C4-2B (cell line): Measurements from ENCODE around the gene CTU2.

Experiments
- H3K27ac ChIP-seq: fragments of 450-650 bp; 2 replicates; pipeline ENCODE4 v1.5.1; 2017
- CTCF ChIP-seq: fragments of 450-650 bp; conservative IDR thresholded peaks from 2 replicates; pipeline ENCODE4 v1.5.1; 2017; ENCODE audit warnings: mild to moderate bottlenecking
- ZFX ChIP-seq: fragments of 450-650 bp; IDR thresholded peaks from 2 replicates; pipeline ENCODE4 v1.6.1; 2017

Gene CTU2

GRCh38 chr16:88694221-88695087, 11.8 kb upstream of the CTU2 start:
- TF ChIP-seq ZFX: no peak
- TF ChIP-seq CTCF: no peak
- no peak overlapping the region for H3K27ac ChIP-seq

DNA sequence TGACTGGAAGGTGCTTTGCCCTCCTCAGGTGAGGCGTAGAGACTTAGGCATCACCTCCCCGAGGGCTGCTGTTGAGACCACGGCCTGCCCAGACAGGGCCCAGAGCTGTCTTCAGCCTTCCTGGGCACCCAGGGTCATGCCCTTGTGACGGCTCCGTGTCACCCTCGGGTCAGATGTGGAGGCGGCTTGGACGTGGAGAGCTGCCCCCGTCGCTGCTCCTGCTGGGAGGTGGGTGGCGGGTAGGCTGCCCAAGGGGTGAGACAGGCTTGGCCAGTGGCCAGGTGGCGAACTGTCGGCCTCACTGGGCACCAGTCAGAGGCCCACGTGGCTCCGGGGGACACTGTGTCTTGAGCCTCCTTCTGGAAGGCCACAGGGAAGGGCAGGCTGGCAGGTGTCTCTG, 11.1 kb upstream of the CTU2 start:
- TF ChIP-seq CTCF (no peak), ZFX (no peak)
- H3K27ac ChIP-seq: no peak overlapping the region

DNA sequence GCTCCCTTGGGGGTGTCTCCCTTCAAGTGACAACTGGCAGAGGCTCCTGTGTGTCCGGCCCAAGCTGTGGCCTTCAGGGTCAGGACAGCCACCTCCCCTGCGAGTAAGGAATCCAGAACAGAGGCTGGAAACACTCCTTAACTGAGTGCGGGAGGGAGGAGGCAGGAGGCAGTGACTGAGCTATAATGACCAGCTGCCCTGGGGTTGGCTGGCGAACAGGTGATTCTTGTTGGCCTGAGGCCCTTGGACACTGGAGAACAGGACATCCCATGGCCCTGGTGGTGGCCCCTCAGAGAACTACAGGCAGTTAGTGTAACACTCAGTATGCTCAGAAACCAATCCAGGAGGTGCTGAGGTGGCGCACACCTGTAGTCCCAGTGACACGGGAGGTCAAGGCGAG, 10.6 kb upstream of the CTU2 start:
- H3K27ac ChIP-seq: no peak overlapping the region
- TF ChIP-seq CTCF (no peak), ZFX (no peak)

DNA sequence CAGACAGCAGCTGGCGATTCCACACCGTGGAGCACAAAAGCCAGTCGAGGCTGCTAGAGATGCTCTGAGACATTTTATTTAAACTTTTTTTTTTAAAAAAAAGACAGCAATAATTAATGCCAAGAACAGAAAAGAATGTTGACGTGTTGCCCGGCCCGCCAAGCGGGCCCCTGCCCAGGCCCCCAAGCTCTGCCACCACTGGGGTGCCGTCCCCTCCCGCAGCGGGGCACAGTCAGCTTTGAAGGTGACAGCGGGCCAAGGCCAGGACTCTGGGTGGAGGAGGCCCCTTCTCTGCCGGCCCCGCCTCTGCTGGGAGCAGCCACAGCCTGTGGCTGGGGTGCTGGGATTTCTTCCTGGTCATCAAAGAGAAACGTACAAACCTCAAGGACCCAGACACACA, 9.9 kb upstream of the CTU2 start:
- TF ChIP-seq ZFX (no peak), CTCF (no peak)
- H3K27ac ChIP-seq: no peak overlapping the region

DNA sequence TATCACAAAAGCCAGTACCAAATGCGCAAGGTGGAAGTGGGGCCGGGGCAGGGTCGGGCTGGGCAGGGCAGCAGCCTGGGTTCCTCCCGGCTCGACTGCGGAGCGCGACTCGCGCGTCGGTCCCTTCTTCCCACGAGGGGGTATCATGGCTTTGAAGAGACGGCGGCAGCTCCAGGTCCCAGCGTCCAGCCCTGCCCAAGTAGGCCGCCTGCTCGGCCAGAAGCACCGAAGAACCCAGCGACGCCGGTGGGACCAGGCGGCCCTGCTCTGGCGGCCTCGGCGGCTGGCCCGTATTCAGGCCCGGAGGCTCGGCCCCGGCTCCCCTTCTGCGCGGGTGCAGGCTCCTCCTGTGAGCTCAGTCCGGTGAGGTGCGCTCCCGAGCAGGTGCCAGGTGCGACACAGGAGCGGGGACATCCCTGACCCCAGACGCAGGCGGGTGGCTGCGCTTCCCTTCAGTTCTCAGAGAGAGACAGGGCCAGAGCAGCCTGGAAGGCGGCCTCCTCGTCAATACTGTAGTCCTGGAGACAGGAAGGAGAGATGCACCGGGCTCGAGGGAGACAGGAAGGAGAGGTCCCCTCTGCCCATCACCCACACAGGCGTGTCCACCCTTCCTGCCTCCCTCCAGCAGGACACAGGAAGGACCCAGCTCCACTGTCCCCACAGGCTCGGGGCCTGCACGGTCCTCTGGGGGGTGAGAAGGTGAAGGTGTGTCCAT, 9.0 kb upstream of the CTU2 start:
- no peak for TF ChIP-seq CTCF
- no peak for TF ChIP-seq ZFX
- H3K27ac ChIP-seq: no peak overlapping the region

DNA sequence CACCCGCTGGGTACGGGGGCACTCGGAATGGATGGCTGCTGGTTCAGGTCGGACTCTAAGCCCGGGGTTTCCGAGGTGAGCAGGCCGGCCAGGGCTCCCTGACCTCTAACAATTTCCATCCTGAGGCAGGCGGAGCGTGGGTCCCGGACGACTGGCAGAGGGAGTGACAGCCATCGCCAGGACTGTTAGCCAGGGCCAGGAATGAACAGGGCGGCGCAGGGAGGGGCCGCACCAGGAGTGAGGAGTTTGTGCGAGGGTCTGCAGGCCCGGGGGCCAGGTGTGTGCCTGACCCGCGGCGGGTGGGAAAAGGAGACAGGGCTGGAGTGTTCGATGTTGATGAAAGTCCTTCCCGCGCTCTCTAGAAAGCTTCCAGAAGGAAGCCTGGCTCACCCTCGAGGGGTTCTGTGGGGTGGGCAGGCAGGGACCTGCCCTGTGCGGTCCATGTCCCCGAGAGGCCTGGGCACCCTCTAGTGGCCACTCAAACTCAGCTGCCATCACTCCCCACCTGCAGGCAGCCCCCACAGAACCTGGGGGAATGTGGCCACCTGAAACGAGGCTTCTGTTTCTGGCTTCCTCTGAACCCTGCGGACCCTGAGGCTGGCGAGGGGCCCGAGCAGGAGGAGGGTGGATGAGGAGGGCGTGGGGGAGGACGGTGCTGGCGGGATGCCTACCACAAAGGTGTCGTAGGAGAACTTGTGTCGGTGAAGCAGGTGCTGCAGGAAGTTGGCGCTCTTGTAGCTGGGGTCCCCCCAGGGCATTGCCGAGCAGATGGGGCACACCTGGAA, 8.3 kb upstream of the CTU2 start:
- TF ChIP-seq CTCF (no peak; the same call in 1 of the 2 replicates), ZFX (no peak)

DNA sequence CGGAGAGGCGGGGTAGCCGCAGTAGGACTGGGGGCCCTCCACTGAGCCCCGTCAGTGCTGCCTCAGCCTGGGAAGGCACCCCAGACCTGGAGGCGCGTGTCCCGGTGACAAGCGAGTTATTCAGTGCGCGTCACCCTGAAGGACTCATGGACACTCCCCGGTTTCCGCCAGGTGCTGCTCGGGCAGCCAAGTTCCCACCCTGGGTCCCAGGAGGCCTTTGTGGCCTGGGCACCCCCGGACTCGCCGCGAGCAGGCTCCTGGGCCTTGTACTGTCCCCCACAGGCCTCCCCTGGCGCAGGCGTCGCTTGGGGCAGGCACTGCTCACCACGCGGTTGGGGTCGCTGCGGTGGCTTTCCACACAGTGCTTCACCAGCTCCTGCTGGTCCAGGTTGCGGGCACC, 7.7 kb upstream of the CTU2 start:
- TF ChIP-seq CTCF: no peak
- TF ChIP-seq ZFX: no peak
- H3K27ac ChIP-seq: no peak overlapping the region

More for the DNA sequence above, 8.3 kb upstream of the CTU2 start:
- H3K27ac ChIP-seq: no peak overlapping the region
